ENCODE measurements around the gene DPP7. TPM values are rescaled to one million over a fixed set of nuclear protein-coding genes. Genes with fewer than 3 reads are reported as not detected.

Gene DPP7
- total RNA-seq, 1 donor from 2014 or later = 66.6 TPM

DNA sequence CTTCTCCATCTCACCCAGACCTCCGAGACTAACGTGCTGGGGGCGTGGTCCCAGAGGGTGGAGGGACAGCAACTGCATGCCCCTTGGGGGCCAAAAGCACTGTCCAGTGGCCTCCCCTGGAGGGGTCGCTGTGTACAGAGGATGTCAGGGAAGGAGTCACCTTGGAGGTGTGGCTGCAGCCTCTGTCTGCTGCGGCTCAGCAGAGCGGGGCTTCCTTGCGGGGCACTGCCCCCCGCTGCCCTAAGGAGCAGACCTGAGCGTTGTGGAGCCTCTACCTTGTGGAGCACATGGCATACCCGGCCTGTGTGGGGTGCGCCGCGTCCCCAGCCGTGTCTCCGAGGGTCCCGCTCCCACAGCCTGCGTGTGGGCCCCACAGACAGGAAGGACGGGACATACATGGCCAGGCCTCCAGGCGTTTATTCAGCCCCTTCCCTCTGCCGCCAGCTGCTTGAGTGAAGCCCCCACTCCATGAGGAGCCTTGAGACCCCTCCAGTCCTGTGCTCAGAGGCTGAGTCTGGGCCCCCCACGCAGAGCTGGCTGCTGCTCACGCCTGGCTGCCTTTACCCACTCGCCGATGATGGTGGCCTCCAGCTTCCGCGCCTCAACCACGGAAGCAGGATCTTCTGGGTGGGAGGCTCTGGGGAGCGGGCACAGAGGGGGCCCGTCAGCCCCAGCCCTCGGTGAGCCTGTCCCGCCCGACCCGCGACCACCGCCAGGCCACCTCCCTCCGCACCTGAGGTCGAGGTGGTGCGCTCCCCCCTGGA is 4.2 kb downstream of the DPP7 start:
- H3K36me3 ChIP-seq (ENCODE audit: control insufficient read depth, insufficient read depth, low read length) = peaks cover 20% of the 10 kb centered on the region
- DNase-seq (ENCODE audit: low read depth) (no peak), FAIRE-seq (no peak)
- no peaks in the 10 kb centered on the region for H3K27me3 ChIP-seq (ENCODE audit: control insufficient read depth, insufficient read depth, low read length)
- H3K4me3 ChIP-seq (ENCODE audit: low read depth, low read length) = no peak overlapping the region
- TF ChIP-seq, protein P1, sequence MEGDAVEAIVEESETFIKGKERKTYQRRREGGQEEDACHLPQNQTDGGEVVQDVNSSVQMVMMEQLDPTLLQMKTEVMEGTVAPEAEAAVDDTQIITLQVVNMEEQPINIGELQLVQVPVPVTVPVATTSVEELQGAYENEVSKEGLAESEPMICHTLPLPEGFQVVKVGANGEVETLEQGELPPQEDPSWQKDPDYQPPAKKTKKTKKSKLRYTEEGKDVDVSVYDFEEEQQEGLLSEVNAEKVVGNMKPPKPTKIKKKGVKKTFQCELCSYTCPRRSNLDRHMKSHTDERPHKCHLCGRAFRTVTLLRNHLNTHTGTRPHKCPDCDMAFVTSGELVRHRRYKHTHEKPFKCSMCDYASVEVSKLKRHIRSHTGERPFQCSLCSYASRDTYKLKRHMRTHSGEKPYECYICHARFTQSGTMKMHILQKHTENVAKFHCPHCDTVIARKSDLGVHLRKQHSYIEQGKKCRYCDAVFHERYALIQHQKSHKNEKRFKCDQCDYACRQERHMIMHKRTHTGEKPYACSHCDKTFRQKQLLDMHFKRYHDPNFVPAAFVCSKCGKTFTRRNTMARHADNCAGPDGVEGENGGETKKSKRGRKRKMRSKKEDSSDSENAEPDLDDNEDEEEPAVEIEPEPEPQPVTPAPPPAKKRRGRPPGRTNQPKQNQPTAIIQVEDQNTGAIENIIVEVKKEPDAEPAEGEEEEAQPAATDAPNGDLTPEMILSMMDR (IDR thresholded peaks at IDR 0.05; ENCODE audit: insufficient read depth, low read length, severe bottlenecking) = no peak

DNA sequence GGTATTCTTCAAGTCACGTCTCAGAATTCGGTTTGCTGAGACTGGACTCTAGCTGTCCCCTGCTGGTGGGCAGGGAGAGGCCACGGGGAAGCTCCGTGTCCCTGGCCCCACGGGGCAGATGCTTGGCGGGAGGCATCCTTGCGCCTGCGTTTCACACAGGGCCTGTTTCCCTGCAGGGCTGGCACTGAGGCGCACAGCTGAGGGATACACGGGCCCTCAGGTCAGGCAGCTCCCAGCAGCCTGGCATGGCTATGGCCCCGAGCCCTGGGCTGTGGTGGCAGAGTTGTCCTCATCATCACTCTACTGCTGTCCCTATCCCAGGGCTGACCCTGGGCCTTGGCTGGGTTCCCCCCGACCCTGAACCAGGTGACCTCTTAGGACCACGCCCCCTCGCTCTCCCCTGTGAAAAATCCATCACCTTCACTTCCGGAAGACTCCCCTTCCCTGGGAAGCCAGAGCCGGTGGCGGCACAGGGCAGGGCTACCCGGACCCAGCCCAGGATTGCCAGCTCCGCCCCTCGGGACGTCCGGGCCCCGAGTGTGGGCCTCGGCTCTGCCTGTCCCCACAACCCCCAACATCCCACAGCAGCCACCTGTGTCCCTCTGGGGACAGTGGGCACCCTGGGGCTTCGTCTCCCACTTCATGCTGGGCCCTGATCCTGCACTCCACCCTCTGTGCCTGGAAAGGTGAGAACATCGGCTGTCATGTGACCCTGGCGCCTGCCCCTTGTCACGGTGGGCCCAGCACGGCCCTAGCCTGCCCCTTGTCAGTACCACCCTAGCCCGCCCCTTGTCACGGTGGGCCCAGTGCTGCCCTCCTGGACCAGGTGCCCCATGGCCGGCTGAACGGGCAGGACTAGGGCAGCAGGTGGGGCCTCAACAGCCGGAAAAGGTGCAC is 5.0 kb downstream of the DPP7 start:
- no peaks in the 10 kb centered on the region for H3K27me3 ChIP-seq (ENCODE audit: control insufficient read depth, insufficient read depth, low read length)
- no peak overlapping the region for H3K4me3 ChIP-seq (ENCODE audit: low read depth, low read length)
- TF ChIP-seq, protein P1 (IDR thresholded peaks at IDR 0.05; ENCODE audit: insufficient read depth, low read length, severe bottlenecking) = no peak
- DNase-seq (ENCODE audit: low read depth) (no peak), FAIRE-seq (no peak)
- H3K36me3 ChIP-seq (ENCODE audit: control insufficient read depth, insufficient read depth, low read length) = peaks cover 22% of the 10 kb centered on the region

DNA sequence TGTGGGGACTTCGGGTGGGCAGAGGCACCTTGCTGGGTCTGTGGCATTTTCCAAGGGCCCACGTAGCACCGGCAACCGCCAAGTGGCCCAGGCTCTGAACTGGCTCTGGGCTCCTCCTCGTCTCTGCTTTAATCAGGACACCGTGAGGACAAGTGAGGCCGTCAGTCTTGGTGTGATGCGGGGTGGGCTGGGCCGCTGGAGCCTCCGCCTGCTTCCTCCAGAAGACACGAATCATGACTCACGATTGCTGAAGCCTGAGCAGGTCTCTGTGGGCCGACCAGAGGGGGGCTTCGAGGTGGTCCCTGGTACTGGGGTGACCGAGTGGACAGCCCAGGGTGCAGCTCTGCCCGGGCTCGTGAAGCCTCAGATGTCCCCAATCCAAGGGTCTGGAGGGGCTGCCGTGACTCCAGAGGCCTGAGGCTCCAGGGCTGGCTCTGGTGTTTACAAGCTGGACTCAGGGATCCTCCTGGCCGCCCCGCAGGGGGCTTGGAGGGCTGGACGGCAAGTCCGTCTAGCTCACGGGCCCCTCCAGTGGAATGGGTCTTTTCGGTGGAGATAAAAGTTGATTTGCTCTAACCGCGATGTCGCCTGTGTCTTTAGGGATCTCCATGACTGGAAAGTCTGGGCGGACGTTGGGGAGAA is 5.8 kb downstream of the DPP7 start:
- FAIRE-seq (no peak), DNase-seq (ENCODE audit: low read depth) (no peak)
- Histone ChIP-seq H3K27me3 (ENCODE audit: control insufficient read depth, insufficient read depth, low read length) (no peaks in the 10 kb centered on the region), H3K4me3 (ENCODE audit: low read depth, low read length) (no peak overlapping the region), H3K36me3 (ENCODE audit: control insufficient read depth, insufficient read depth, low read length) (peaks cover 27% of the 10 kb centered on the region)
- TF ChIP-seq, protein P1 (IDR thresholded peaks at IDR 0.05; ENCODE audit: insufficient read depth, low read length, severe bottlenecking) = no peak

- TF ChIP-seq, protein P1 (IDR thresholded peaks at IDR 0.05; ENCODE audit: insufficient read depth, low read length, severe bottlenecking) = no peak
- FAIRE-seq (no peak), DNase-seq (ENCODE audit: low read depth) (no peak)
- Histone ChIP-seq H3K27me3 (ENCODE audit: control insufficient read depth, insufficient read depth, low read length) (no peaks in the 10 kb centered on the region), H3K36me3 (ENCODE audit: control insufficient read depth, insufficient read depth, low read length) (peaks cover 31% of the 10 kb centered on the region), H3K4me3 (ENCODE audit: low read depth, low read length) (no peak overlapping the region)
Observed at GRCh38 chr9:137107982-137108381, 6.6 kb downstream of the DPP7 start.

- H3K36me3 ChIP-seq (ENCODE audit: control insufficient read depth, insufficient read depth, low read length) = peaks cover 30% of the 10 kb centered on the region
- FAIRE-seq = no peak
- no peak for DNase-seq (ENCODE audit: low read depth)
Observed at GRCh38 chr9:137107312-137107921, 7.1 kb downstream of the DPP7 start.

More at GRCh38 chr9:137107312-137107921, 7.1 kb downstream of the DPP7 start:
- TF ChIP-seq, protein P1 (IDR thresholded peaks at IDR 0.05; ENCODE audit: insufficient read depth, low read length, severe bottlenecking) = no peak
- no peak overlapping the region for H3K4me3 ChIP-seq (ENCODE audit: low read depth, low read length)
- no peaks in the 10 kb centered on the region for H3K27me3 ChIP-seq (ENCODE audit: control insufficient read depth, insufficient read depth, low read length)

Measured in bronchial epithelial cell (primary cell).